Uterus (tissue), 2 donors: Measurements from ENCODE around the gene LCE5A.

Source experiments
- POLR2A ChIP-seq, 2 donors: fragments of 450-650 bp; IDR thresholded peaks; one replicate each; pipeline ENCODE4 v1.6.1; 2016; ENCODE audit warnings: antibody characterized with exemption in 2 of 2, mild to moderate bottlenecking in 1 of 2, moderate library complexity in 1 of 2
- TF ChIP-seq, protein P1 (sequence below), 4 experiments: fragments of 200-600 bp in 2 of 4; fragments of 450-650 bp in 2 of 4; sonication (generic) in 2 of 4; IDR thresholded peaks; one replicate each; pipeline ENCODE4 v1.5.1; 2016 to 2019; ENCODE audit warnings: antibody characterized with exemption in 4 of 4, mild to moderate bottlenecking in 2 of 4, moderate library complexity in 1 of 4

DNA sequence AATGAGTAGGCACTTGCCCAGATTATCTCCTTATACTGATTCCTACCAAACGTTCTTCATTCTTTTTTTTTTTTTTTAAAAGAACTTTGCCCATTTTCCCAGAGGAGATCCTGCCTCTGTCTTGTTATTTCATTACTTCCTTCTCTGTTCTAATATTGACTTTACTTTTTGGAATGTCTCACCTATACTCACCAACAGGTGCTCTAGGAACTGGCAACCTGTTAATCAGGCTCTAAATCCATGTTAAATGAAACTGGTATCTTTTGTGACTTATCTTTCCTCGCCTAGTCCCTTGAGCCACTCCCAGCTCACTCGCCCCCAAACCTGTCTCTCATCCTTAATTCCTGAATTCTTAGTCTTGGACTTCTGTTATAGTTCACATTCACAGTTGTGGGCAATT lies 2.5 kb downstream of the LCE5A start:
- TF ChIP-seq, protein P1, sequence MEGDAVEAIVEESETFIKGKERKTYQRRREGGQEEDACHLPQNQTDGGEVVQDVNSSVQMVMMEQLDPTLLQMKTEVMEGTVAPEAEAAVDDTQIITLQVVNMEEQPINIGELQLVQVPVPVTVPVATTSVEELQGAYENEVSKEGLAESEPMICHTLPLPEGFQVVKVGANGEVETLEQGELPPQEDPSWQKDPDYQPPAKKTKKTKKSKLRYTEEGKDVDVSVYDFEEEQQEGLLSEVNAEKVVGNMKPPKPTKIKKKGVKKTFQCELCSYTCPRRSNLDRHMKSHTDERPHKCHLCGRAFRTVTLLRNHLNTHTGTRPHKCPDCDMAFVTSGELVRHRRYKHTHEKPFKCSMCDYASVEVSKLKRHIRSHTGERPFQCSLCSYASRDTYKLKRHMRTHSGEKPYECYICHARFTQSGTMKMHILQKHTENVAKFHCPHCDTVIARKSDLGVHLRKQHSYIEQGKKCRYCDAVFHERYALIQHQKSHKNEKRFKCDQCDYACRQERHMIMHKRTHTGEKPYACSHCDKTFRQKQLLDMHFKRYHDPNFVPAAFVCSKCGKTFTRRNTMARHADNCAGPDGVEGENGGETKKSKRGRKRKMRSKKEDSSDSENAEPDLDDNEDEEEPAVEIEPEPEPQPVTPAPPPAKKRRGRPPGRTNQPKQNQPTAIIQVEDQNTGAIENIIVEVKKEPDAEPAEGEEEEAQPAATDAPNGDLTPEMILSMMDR (IDR thresholded peaks at IDR 0.05), result no peak
- TF ChIP-seq POLR2A (IDR thresholded peaks at IDR 0.05), result no peak
